ENCODE measurements around the gene DMPK.
"Not testable (repeated sequence)": the region's sequence is repeated elsewhere in the genome, so short reads cannot be mapped to it uniquely, and the experiment has no call there.

The DMPK gene

DNA sequence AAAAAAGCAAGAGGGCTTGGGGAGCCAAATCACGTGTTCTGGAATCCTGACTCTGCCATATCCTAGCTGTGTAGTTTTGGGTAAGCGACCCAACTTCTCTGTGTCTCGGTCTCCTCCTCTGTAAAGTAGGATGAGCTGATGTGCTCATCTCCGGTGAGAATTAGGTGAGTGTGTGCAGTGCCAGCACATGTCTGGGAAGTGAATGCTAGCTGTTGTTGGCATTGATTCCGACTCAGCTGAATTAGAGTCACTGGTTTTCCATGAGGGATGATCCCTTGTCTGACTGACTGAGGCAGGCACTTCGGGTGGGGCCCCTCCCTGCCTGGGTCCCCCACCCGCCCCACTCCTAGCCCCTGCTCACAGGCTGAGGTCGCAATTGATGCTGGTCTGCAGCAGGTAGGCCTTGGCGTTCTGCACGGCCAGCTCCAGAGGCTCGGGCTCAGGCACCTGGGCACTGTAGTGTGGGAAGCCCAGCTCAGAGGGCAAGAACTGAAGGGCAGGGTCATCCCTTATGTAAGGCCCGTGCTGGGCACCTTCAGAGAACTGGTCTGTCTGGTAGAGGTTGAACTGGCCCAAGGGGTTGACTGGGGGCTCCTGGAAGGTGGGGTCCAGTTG, 32.0 kb upstream of the DMPK start:
- DNase-seq (ENCODE audit: insufficient read length) (no peak), FAIRE-seq (no peak)
- TF ChIP-seq TAF1 (IDR thresholded peaks at IDR 0.05; ENCODE audit: borderline replicate concordance, low read depth, low read length) (no peak), POLR2AphosphoS5 (IDR thresholded peaks at IDR 0.05; ENCODE audit: low read depth, low read length) (0 out of 2 replicates have a peak, but pooled peaks have one; percentile 45), POLR2A (IDR thresholded peaks at IDR 0.05; ENCODE audit: low read depth, low read length) (no peak)

GRCh38 chr19:45812297-45812696, 30.0 kb upstream of the DMPK start:
- DNase-seq (ENCODE audit: insufficient read length) (no peak), FAIRE-seq (no peak)
- TF ChIP-seq POLR2AphosphoS5 (IDR thresholded peaks at IDR 0.05; ENCODE audit: low read depth, low read length), result no peak
- no peak for TF ChIP-seq POLR2A (IDR thresholded peaks at IDR 0.05; ENCODE audit: low read depth, low read length)
- TF ChIP-seq TAF1 (IDR thresholded peaks at IDR 0.05; ENCODE audit: borderline replicate concordance, low read depth, low read length), result no peak

GRCh38 chr19:45809643-45810159, 27.4 kb upstream of the DMPK start:
- TF ChIP-seq POLR2AphosphoS5 (IDR thresholded peaks at IDR 0.05; ENCODE audit: low read depth, low read length), result no peak
- no peak for TF ChIP-seq TAF1 (IDR thresholded peaks at IDR 0.05; ENCODE audit: borderline replicate concordance, low read depth, low read length)
- TF ChIP-seq POLR2A (IDR thresholded peaks at IDR 0.05; ENCODE audit: low read depth, low read length), result no peak
- no peak for DNase-seq (ENCODE audit: insufficient read length)
- peak; percentile 67 for FAIRE-seq

- DNase-seq (ENCODE audit: insufficient read length) (no peak), FAIRE-seq (no peak)
- TF ChIP-seq TAF1 (IDR thresholded peaks at IDR 0.05; ENCODE audit: borderline replicate concordance, low read depth, low read length) (no peak), POLR2A (IDR thresholded peaks at IDR 0.05; ENCODE audit: low read depth, low read length) (no peak), POLR2AphosphoS5 (IDR thresholded peaks at IDR 0.05; ENCODE audit: low read depth, low read length) (no peak)
These were observed 23.4 kb upstream of the DMPK start for GRCh38 chr19:45805719-45806118.

- TF ChIP-seq TAF1 (IDR thresholded peaks at IDR 0.05; ENCODE audit: borderline replicate concordance, low read depth, low read length) (no peak), POLR2A (IDR thresholded peaks at IDR 0.05; ENCODE audit: low read depth, low read length) (no peak), POLR2AphosphoS5 (IDR thresholded peaks at IDR 0.05; ENCODE audit: low read depth, low read length) (no peak)
- DNase-seq (ENCODE audit: insufficient read length) (no peak), FAIRE-seq (no peak)
These were observed 22.6 kb upstream of the DMPK start for GRCh38 chr19:45804959-45805230.

DNA sequence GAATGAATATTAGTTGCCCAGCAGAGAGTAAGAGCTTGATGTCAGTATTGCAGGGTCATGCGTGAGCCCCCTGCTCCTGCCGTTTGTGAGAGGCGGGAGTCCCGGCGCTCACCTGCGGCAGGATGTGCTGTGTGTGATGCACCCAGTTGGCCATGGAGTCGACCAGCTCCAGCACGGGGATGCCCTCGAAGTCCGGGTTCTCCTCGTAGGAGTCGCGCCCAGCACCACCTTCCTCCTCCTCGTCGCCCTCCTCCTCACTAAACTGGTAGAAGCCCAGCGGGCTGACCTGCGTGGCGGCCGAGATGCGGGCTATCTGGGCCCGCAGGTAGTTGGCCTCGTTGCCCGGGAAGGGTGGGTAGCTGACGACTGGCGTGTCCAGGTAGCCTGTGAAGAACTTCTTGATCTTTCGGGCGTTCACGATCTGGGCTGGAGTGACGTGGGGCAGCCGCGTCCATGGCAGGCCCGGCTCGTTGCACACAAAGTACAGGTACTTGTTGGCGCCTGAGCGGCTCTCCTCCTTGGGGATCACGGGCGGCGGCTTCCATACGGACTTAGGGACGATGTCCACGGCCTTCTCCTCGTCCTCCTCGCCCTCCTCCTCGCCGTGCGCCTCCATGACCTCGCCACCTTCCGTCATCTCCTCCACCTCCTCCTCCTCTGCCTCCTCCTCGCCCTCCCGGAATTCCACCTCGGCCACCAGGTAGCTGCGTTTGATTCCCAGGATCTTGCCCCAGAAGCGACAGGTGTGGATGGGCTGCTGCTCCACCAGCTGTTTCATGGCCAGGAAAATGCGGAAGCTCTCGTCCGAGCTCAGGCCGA, 22.1 kb upstream of the DMPK start:
- FAIRE-seq (no peak), DNase-seq (ENCODE audit: insufficient read length) (no peak)
- no peak for TF ChIP-seq POLR2A (IDR thresholded peaks at IDR 0.05; ENCODE audit: low read depth, low read length)
- no peak for TF ChIP-seq TAF1 (IDR thresholded peaks at IDR 0.05; ENCODE audit: borderline replicate concordance, low read depth, low read length)
- TF ChIP-seq POLR2AphosphoS5 (IDR thresholded peaks at IDR 0.05; ENCODE audit: low read depth, low read length), result no peak

DNA sequence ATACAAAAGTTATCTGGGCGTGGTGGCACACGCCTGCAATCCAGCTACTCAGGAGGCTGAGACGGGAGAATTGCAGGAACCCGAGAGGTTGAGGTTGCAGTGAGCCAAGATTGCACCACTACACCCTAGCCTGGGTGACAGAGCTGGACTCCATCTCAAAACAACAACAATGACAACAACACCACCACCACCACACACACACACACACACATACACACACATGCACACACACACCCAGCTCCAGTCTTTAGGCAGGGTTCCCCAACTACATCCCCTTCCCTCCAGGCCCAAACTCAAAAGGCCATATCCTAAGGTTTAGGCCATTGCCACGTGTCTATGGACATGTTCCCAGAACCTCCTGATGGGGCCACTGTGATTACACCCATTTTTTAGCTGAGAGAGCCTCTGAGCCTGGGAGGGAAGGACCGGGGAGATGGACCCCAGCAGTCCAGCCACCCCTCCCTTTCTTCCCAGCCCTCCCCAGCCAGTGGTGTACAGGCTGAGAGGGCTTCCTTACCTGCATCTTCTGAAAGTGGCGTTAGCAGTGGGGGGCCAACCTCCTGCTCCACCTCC, 19.4 kb upstream of the DMPK start:
- DNase-seq (ENCODE audit: insufficient read length) (no peak), FAIRE-seq (no peak)
- TF ChIP-seq TAF1 (IDR thresholded peaks at IDR 0.05; ENCODE audit: borderline replicate concordance, low read depth, low read length) (no peak), POLR2AphosphoS5 (IDR thresholded peaks at IDR 0.05; ENCODE audit: low read depth, low read length) (no peak), POLR2A (IDR thresholded peaks at IDR 0.05; ENCODE audit: low read depth, low read length) (no peak)

DNA sequence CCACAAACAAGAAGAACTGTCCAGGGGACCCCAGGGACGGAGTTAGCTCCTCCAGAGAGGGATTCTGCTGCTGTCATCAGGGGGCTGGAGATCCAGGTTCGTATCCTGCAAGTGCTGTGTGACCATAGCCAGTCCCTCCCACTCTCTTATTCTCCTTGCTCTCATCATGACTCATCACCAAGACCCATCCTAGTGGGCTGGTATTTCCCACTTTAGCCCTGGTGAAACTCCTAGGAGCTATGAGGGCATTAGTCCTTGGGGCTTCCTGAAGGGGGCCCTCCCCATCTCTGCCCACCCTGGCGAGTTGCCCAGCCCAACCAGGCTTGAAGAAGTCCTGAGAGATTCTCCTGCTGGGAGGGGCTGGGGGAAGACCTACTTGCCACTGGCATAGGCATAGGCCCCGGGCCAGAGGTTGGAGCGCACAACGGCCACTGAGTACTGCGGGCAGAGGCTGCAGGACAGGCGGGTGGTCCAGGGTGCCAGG, 17.8 kb upstream of the DMPK start:
- no peak for TF ChIP-seq POLR2AphosphoS5 (IDR thresholded peaks at IDR 0.05; ENCODE audit: low read depth, low read length)
- no peak for TF ChIP-seq TAF1 (IDR thresholded peaks at IDR 0.05; ENCODE audit: borderline replicate concordance, low read depth, low read length)
- no peak for TF ChIP-seq POLR2A (IDR thresholded peaks at IDR 0.05; ENCODE audit: low read depth, low read length)
- DNase-seq (ENCODE audit: insufficient read length) (no peak), FAIRE-seq (no peak)

DNA sequence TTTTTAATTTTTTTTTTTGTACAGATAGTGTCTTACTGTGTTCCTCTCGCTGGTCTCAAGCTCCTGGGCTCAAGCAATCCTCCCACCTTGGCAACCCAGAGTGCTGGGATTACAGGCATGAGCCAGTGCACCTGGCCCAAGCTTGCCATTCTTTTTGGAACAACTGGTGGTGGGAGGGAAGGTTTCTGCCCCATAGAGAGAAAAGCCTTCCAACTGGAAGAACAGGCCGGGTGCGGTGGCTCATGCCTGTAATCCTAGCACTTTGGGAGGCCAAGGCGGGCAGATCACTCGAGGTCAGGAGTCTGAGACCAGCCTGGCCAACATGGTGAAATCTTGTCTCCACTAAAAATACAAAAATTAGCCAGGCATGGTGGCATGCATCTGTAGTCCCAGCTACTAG, 17.3 kb upstream of the DMPK start:
- DNase-seq (ENCODE audit: insufficient read length); FAIRE-seq: not testable (repeated sequence)

DNA sequence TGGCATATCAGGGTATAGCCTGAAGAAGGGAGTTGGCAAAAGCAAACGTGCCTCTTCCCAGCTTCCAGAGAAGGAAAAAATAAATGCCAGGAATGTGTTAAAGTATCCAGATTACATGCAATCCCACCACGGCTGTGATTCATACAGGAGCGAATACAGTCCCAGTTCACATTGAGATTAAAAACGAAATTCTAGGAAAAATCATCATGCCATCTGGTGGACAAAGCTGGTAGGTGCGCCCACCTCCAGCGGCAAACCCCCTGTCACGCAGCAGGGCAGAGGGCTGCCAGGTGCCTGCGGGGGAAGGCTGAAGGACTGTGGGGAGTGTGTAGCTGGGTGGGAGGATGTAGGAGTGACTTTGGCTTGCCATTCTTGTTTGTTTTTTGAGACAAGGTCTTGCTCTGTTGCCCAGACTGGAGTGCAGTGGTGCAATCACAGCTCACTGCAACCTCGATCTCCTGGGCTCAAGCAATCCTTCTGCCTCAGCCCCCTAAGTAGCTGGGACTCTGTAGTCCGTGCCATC, 16.8 kb upstream of the DMPK start:
- DNase-seq (ENCODE audit: insufficient read length) (peak; percentile 76), FAIRE-seq (peak; percentile 95)
- no peak for TF ChIP-seq POLR2A (IDR thresholded peaks at IDR 0.05; ENCODE audit: low read depth, low read length)
- no peak for TF ChIP-seq POLR2AphosphoS5 (IDR thresholded peaks at IDR 0.05; ENCODE audit: low read depth, low read length)
- TF ChIP-seq TAF1 (IDR thresholded peaks at IDR 0.05; ENCODE audit: borderline replicate concordance, low read depth, low read length), result no peak

GRCh38 chr19:45794627-45795026, 12.3 kb upstream of the DMPK start:
- no peak for TF ChIP-seq TAF1 (IDR thresholded peaks at IDR 0.05; ENCODE audit: borderline replicate concordance, low read depth, low read length)
- no peak for TF ChIP-seq POLR2AphosphoS5 (IDR thresholded peaks at IDR 0.05; ENCODE audit: low read depth, low read length)
- no peak for TF ChIP-seq POLR2A (IDR thresholded peaks at IDR 0.05; ENCODE audit: low read depth, low read length)
- no peak for FAIRE-seq
- DNase-seq (ENCODE audit: insufficient read length), result no peak
